Activated CD4-positive, alpha-beta T cell treated with anti-CD3 and anti-CD28 coated beads, Interleukin-2, Interleukin-6, amounts not matched to agents 100 ng/mL and 50 ng/mL, durations not matched to agents 16 hours and 8 hours (primary cell): Measurements from ENCODE around the gene WASF2.
"Not testable (repeated sequence)": the region's sequence is repeated elsewhere in the genome, so short reads cannot be mapped to it uniquely, and the experiment has no call there.

Experiments
- DNase-seq: peaks from one replicate; pipeline ENCODE4 v3.0.0-alpha.2; 2020

The WASF2 gene, protein sequence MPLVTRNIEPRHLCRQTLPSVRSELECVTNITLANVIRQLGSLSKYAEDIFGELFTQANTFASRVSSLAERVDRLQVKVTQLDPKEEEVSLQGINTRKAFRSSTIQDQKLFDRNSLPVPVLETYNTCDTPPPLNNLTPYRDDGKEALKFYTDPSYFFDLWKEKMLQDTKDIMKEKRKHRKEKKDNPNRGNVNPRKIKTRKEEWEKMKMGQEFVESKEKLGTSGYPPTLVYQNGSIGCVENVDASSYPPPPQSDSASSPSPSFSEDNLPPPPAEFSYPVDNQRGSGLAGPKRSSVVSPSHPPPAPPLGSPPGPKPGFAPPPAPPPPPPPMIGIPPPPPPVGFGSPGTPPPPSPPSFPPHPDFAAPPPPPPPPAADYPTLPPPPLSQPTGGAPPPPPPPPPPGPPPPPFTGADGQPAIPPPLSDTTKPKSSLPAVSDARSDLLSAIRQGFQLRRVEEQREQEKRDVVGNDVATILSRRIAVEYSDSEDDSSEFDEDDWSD

DNA sequence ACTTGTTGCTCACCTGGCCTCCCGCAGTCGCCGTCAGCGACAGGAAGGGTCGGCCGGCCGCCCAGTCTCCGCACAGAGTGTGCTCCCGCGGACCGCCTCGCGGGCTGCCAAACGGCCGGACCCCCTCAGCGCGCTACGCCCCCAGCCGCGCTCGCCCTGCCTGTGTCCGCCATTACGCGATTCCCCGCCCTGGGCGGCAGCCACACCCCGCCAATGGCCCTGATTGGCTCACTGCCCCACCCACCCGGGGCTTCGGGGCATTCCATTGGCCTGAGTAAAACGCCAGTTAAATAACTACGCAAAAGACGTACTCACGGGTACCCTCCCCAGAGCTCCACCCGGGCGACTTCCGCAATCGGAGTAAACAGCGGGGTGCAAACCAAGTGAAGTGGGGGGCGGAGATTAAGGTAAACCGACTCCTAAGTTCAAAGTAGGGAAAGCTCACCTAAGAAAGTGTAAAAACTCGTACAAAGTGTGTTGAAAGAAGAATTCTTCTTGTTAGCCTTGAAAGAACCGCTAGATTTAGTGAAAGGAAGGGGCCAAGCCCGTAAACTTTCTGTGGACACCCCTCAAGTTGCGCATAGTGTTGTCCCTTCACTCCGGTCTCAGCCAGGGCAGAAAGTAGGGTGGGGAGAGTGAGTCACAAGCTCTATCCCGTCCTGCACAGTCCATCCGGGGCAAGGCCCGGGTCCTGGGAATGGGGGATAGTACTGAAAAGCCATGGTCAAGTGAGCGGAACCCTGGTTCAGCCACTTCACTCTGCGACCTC, at the start of gene WASF2:
TSS of gene WASF2 (minus strand) at position 195 of the 769 bp plus-strand sequence. CDS start 61,277 bp downstream, outside the sequence.
- peak; percentile 98 for DNase-seq

DNA sequence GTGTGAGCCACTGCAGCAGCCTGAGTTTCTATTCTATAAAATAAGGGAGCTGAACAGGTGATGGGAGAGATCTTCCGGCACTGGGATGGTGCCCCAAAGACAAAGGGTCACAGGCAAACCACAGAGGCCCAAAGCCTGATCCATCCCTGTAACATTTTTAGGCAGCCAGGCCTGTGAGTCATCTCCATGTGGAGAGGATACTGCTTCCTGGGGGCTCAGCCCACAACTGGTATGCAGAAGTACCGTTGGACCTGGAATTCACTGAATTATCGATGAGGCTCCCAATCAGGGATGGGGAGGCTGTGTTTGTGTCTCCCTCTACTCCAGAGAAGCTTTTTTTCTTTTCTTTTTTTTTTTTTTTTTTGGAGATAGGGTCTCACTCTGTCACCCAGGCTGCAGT, 48.8 kb upstream of the WASF2 start:
- DNase-seq: no peak

DNA sequence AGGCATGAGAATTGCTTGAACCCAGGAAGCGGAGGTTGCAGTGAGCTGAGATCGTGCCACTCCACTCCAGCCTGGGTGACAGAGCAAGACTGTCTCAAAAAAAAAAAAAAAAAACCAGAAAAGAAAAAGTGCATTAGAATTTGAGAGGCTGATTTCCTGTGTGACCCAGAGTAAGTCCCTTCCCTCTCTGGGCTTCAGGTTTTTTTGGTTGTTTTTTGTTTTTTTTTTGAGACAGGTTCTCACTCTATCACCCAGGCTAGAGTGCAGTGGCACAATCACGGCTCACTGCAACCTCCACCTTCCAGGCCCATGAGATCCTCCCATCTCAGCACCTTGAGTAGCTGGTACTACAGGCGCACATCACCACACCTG, 48.3 kb upstream of the WASF2 start:
- not testable (repeated sequence) for DNase-seq

DNA sequence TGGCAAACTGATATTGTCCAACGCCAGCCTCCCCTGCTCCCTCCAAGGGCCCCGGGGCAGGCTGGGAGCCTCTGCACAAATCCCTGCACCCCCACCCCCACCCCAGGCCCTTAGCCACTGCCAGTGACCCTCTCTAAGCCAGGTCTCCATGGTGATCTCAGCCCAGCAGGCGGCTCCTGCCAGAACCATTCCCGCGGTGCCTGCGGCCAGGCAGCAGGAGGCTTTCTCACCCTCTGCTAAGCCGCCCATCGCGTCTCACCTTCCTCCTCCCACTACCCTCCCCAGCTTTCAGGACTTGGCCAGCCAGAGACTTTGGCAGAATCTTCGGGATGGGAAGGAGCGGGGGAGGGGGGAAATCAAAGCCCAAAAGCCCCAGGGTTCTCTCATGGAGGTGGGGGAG, 46.8 kb upstream of the WASF2 start:
- no peak for DNase-seq

DNA sequence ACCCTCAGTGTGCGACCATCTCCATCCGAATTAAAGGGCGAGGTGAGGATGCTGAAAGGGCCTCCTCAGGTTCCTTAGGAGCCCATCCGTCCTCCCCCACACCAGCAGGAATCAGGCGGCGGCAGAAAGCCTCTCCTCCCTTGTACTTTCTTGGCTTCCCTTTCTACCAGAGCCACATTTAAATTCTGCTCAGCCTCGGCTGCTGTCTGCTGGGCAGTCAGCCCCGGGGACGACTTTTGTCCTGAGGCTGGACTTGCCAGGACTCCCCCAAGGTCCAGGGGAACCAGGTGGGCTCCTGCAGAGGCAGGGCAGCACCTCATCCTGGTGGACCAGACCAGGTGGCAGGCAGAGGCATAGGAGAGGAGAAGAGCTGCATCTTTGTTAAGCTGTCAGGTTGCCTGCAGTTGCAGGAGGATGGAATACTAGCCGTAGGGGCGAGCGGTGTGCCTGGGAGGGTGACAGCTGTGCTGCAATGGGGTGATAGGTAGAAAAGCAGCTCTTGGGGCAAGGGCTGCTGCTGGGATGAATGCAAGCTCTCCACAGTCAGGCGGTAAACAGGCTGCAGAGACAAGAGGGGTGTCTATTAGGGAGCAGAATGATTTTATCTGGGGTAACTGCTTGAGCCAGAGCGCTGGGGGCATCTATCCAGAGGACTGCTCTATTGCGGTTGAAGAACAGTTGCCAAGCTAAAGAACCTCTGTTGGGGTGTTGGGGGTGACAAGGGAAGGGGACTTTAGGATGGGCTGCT, 46.2 kb upstream of the WASF2 start:
- DNase-seq: no peak

DNA sequence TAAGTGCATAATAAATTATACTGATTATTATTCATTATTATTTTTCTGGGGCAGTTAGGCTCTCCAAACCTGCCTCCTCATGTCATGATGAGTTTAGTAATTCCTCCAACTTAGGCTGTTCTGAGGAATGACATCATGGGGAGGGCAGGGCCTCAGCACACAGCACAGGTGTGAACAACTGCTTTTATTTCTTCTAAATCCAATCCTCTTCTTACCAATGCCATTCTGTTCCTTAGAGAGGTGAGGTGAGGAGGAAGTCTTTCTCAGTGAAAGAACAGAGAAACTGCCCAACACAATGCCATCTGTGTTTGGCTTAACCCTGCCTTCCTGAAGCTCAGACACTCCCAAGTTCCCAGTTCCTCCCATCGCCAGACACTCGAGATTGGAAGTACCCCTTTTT, 45.4 kb upstream of the WASF2 start:
- no peak for DNase-seq

DNA sequence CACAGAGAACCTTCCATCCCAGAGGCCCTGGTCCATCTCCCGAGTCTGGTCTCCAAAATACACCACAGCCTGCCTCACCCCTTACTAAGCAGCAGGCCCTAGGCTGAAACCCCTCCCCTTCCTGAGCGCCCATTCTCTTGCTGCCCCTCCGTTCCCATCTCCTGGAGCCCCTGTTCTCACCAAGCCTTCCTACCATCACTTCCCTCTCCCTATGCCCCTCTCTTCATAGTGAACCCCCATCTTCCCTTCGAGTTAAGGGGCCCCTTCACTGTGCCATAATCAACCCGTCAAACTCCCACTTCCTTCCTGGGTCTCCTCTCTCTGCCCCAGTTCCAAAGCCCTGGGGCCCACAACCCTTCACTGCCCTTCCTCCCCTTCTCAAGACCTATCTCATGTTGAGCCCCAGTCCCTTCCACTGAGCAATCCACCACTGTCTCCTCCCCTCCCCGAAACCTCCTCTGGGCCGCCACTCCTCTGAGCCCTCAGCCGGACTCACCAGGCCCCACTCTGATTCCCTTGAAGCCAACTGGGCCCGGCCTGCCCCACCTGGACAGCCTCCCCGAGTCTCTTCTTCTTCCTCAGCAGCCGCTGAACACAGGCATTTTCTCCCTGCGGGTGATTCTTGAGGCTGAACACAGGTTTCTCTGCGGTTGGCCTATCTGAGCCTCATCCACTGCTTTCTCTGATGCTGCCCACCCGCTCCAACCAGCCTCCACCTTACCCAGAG, 42.2 kb upstream of the WASF2 start:
- DNase-seq: no peak

DNA sequence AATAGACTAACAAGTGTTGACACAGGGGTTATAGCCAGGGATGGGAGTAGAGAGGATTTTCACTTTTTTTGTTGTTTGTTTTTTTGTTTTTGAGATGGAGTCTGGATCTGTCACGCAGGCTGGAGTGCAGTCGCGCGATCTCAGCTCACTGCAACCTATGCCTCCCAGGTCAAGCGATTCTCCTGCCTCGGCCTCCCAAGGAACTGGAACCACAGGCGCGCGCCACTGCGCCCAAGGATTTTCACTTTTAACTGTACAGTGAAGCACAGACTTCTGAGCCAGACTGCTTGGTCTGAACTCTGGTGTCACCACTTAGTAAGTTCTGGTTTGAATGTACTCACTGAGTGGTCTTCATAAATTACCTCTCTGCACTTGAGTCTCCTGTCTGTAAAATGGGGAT, 40.2 kb upstream of the WASF2 start:
- DNase-seq: no peak

DNA sequence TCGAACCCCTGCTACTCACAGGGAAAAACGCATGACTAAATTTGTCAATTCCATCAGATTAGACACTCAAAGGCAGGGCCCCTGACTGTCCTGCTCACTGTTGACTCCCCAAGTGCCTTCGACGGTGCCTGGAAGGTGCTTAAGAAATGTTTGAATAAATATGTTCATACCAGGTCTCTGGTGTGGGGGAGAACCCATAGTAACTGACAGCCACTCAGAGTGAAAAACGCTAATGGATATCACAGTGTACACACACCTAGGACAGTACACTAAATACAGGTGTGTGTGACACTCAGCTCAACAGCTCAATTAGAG, 39.7 kb upstream of the WASF2 start:
- DNase-seq: no peak

DNA sequence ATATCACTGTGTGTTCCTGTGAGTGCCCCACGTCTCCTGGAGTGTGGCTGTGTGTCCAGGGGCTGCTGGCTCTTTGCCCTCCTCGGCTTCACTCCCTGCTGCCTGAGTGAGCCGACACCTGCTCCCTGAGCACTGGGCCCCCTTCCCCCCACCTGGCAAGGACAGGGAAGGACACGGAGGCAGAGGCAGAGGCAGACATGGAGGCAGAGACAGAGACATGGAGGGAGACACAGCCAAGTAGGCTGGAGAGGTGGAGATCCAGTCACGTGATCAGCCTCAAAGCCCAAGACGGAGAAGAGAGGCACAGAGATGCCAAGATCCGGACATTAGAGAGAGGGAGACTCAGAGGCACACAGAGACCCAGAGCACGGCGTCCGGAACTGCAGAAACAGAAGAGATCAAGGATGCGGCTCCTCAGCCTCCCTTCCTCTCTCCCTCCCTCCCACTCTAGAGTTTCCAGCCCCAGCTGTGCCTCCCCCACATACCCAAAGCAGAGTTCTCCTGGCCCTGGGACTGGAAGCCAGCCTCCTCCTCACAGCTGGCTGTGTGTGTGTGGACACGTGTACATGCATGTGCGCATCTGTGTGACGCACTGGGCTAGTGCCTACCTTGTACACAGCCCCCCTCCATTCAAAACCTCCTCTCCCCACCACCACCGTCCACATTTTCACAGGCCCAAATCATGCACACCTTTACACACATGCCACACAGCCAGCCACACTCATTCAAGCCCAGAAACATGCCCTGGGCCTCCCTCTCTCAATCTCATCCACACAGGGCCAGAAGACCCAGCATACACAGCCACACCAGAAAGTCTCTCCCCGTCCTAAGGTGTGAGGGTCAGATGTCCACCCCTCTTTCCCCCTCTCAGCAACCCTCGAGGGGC, 39.1 kb upstream of the WASF2 start:
- no peak for DNase-seq

DNA sequence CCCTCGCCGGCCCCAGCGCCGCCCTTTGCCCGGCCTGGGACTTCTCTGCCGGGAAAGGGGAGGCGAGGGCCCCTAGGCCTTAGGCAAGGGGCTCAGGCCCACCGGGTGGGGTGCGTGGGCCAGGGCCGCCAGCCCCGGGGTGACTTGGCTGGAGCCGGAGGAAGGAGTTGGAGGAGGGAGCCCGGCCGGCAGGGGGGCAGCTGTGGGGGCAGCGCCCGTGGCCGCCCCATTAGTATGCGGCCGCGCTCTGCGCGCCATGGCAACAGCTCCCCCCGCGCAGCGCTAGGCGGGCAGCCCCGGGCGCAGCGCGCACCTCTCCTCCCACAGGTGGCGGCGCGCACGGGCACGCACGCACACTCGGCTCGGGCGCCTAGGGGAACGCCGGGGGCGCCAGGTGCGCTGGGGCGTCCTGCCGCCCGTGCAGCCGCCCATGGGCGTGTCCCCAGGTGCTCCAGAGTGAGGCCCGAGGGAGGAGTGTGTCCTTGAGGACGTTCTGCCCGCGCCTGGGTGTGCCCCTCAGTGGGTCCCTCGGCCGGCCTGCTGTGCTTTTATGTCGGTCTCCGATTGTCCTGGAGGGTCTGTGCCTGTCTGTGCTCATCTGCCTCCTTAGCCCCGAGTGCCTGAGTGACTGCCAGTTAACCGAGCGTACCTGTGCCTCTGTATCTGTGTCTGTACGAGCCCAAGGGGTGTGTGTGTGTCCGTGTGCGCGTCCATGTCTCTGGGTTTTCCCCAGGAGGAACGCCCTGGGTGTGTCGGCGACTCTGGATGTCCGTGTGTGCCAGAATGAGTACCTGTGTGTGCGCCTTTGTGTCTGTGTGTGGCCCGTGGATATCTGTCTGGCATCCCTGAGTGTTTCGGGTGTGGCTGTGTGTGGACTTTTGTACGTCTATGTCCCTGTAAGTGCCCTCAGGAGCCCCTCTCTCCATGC, 38.2 kb upstream of the WASF2 start:
- DNase-seq: no peak

DNA sequence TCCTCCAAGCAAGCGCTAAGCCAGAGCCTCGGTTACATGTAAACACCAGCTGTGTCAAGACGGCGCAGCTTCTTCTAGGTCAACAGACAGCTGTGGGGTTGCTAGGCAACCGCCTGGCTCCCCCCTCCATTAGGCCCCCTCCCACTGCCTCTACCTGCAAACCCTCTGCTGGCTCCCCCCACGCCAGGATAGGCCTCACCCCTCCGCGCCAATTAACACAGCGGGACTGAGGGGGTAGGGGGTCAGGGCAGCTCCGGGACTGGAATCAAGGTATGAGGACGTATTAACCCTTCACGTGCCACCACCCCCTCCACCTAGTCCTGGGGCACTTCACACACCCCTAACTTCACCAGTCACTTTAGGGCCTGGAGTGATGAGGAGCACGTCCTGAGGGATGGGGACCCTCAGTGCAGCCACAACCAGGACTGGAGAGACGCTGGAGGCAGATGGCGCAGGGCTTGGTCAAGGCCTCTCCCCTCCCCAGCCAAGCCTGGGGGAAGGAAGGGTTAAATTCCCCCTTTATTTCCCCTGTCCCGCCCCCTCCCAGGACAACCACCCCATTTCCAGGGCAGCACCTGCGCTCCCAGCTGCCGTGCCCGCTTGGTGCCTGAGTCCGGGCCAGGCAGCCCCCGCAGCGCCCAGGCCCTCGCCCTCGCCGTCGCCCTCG, 37.4 kb upstream of the WASF2 start:
- DNase-seq: no peak

DNA sequence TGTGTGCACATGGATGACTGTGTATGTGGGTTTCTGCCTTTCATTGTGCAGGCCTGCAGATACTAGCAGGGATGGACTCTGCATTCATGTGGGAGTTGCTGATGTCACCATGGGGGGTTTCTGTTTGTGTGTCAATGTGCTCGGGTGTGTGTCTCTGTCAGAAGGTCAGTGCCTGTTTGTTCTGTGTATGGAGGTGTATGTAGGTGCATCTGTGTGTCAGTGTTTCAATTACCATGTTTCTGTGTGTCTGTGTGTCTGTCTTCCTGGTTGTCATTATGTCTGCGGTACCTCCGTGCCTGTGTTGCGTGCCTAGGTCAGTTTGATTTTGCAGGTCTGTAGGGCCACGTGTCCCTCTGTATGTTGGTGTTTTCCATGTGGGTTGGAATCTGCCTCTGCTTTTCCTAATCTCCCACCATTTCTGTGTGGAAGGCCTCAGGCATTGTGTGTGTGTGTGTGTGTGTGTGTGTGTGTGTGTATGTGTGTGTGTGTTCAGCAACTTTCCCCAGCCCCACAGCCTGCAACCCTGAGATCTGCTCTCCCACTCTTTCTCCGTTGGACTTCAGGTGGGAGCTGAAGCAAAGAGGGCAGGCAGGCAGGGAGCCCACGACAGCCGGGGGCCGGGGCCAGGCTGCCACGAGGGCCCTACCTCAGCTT, 36.7 kb upstream of the WASF2 start:
- peak; percentile 19 for DNase-seq

DNA sequence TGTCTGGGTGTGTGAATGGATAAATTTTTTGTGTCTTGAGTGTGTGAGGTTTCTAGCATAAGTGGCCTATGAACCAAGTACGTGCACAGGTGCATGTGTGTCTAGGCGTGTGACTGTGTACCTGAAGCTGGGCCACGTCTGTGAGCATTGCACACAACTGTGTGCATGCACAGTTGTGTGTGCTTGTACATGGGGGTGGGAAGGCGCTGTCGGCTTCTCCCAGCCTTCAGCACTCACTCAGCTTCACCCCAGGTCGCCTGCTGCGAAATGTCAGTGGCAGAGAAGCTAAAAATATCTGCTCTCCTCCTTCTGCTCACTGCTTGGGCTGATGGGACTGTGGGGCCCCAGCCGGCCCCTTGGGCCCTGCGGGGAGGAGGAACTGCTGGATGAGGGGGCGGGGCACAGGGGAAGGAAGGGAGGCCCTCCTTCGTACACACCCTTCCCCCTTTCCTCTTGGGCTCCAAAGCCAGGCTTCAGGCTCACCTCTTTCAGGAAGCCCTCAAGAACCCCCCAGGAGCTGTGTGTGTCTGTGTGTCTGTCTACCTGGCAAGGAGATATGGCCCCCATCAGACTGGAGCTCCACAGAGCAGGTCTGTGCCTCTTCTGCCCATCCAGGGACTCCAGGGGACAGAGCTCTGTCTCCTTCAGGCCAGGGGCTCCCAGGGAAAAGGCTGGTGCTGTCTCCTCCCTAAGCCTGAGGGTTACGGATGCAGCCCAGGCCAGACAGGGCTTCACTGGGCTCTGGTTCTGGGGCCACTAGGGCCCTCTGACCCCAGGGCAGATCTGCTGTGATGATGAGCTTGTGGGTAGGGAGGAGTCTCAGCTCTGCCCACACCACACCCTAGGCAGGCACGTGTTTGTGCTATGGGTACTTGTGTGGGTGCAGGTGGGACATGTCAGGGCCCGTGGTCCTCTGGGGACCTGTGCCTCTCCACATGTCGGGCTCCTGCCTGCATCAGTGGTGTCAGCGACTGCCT, 35.6 kb upstream of the WASF2 start:
- DNase-seq: peak; percentile 79

DNA sequence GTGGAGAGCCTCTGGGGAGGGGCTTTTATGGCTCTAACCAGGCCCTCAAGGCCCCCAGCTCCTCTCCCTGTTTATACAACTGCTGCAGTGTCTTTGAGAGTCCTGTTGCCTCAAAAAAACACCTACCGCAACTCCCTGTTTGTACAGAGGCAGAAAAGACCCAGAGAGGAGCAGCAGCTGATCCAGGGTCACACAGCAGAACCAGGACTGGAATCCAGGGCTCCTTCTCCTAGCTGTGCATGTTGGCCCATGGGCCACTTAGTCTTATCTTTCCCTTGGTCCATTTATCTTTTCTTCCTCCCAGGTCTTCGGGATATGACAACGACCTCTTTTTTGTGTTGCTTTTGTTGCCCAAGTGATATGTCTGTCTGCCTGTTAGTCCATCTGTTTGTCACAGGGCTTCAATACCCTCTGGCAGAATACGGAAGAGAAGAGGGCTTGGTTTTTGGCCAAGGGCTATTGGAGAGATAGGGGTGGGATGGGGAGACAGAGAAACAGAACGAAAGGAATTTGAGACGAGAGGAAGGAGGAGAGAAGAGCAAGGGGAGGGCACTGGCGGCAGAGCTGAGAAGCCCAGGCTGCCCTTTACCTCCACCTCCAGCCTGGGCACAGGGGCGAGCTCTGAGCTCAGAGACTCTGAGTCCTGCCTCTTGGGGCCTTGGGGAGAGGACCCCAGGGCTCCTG, 33.5 kb upstream of the WASF2 start:
- no peak for DNase-seq

DNA sequence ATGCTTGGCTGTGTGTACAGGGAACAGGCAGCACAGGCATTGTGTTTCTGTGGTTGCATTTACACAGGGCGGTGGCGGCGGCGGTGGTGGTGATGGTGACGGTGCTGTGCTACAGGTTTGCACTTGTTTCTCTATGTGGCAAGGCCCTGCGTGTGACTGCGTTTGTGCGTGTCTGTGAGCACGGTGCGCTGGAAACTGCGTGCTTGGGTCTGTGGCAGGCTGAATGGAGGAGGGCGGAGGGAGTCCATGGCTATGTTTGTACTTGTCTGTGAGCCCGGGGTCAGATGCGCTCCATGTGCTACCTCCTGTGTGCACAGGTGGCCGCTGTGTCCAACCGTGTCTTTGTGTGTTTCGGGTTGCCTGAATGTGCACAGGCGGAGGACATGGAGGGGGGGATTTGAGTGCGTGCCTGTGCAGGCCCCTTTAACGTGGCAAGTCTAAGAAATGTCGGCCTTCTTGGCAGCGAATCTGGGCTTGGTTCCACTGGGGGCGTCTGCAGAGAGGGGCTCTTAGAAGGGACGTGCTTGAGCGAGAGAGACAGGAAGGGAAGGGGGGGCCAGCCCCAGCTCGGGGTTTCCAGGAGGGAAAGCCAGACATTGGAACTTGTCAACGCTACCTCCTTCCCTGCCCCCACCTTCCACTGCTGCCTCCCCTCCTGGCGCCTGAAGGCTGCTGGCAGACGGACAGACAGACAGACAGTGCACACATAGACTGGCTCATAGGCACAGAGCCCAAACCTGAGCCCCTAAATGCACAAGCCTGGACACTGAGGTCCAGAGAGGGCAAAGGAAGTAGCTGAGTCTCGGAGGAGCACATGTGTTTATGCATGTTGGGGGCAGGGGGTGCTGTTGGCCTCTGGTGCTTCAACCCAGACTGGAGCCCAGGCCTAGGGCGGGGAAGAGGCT, 32.7 kb upstream of the WASF2 start:
- peak; percentile 81 for DNase-seq
